ENCODE results near the gene ELL. TPM values are rescaled to one million over a fixed set of nuclear protein-coding genes. Genes with fewer than 3 reads are reported as not detected.

Gene ELL
- total RNA-seq, 1 experiment from 2014 or later: 21.0 TPM

DNA sequence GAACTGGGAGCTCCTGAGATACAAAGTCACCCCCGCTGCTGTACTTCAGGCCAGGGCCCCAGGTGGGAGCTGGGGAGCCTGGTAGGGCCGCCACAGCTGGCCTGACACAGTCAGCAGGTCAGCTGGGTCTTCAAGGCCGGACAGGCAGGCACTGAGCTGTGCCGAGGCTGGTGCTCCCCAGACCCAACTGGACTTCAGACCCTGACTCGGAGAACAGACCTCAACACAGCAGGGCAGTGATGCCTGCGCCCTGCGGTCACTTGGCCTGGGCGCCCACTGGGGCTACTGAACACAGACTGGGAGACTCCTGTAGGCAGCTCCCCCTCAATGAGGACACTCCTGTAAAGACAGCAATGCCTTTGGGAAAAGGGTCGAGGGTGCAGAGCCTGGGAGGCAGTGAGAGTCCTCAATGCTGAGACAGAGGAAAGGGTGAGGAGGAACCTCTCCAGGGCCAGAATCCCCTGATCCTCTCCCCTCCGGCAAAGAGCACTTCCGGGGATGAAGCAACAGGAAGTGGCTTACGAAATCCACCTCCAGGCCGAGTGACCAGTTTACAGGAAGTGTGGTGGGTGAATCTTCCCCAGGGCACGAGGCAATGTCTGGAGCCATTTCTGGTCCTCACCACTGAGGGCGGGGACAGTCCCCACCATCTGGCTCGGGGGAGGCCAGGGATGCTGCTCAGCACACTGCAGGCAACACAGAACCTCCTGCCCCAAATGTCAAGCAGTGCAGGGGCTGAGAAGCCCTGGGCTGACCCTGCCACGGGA is 43.1 kb downstream of the ELL start:
- Histone ChIP-seq H3K9me2 (replicated peaks; ENCODE audit: low read length) (no peaks in the 10 kb centered on the region), H3K9me3 (ENCODE audit: low read length) (no peaks in the 10 kb centered on the region), H3K4me2 (ENCODE audit: low read length) (0 out of 2 replicates have a peak overlapping the region, but pooled peaks have one; percentile 2), H4K20me1 (ENCODE audit: low read length) (peaks cover 17% of the 10 kb centered on the region; the same call in 1 of the 2 replicates), H3K27me3 (ENCODE audit: low read length) (no peaks in the 10 kb centered on the region), H3K4me1 (ENCODE audit: insufficient read depth, low read length) (peaks cover 17% of the 10 kb centered on the region), H3K79me2 (ENCODE audit: low read length) (peaks cover 97% of the 10 kb centered on the region), H3K36me3 (ENCODE audit: low read depth, low read length) (no peaks in the 10 kb centered on the region), H3K9ac (ENCODE audit: low read length) (no peak overlapping the region), H3K4me3 (ENCODE audit: low read length) (no peak overlapping the region), H3F3A (ENCODE audit: low read length, unreplicated experiment) (no peaks in the 10 kb centered on the region), H2AFZ (ENCODE audit: low read length) (no peak overlapping the region), H3K27ac (ENCODE audit: low read length) (peak overlapping the region; percentile 8; the same call in 1 of the 2 replicates)
- ChIA-PET POLR2A (ENCODE audit: unreplicated experiment) (no interaction called here), CTCF (no interaction called here)
- intact Hi-C loops (cut with micrococcal nuclease): no loop called here
- DNase-seq: peak; percentile 84
- BruUV-seq (replicated peaks): no TSS peak
- TF ChIP-seq, protein P1, sequence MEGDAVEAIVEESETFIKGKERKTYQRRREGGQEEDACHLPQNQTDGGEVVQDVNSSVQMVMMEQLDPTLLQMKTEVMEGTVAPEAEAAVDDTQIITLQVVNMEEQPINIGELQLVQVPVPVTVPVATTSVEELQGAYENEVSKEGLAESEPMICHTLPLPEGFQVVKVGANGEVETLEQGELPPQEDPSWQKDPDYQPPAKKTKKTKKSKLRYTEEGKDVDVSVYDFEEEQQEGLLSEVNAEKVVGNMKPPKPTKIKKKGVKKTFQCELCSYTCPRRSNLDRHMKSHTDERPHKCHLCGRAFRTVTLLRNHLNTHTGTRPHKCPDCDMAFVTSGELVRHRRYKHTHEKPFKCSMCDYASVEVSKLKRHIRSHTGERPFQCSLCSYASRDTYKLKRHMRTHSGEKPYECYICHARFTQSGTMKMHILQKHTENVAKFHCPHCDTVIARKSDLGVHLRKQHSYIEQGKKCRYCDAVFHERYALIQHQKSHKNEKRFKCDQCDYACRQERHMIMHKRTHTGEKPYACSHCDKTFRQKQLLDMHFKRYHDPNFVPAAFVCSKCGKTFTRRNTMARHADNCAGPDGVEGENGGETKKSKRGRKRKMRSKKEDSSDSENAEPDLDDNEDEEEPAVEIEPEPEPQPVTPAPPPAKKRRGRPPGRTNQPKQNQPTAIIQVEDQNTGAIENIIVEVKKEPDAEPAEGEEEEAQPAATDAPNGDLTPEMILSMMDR (conservative IDR thresholded peaks at IDR 0.05; ENCODE audit: low read depth, low read length): no peak
- TF ChIP-seq EZH2 (IDR thresholded peaks at IDR 0.05; ENCODE audit: low read length, unreplicated experiment) (no peak), EZH2phosphoT487 (IDR thresholded peaks at IDR 0.05; ENCODE audit: borderline replicate concordance, low read length) (no peak)
- ATAC-seq: peak; percentile 82

DNA sequence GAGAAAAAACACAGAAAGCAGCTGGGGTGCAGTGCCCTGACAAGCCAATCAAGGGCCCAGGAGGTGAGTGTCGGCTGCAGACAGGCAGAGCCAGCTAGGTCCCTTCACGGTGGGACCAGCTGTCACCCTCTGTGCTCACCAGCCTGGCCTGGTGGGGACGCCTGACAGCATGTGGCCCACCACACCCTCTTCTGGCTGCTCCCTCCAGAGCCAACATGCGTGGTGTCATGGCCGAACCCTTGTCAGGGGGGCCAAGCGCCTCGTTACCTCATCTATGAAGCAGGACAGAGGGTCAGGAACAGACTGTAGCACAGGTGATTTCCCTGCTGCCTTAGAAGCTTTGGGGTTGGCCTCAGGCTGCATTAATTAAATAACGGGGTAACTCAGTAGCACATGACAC is 43.9 kb downstream of the ELL start:
- no peak for ATAC-seq
- no TSS peak for BruUV-seq (replicated peaks)
- Histone ChIP-seq H3K27ac (ENCODE audit: low read length) (no peak overlapping the region), H3K9me3 (ENCODE audit: low read length) (no peaks in the 10 kb centered on the region), H3F3A (ENCODE audit: low read length, unreplicated experiment) (no peaks in the 10 kb centered on the region), H3K4me2 (ENCODE audit: low read length) (no peak overlapping the region), H2AFZ (ENCODE audit: low read length) (no peak overlapping the region), H3K4me1 (ENCODE audit: insufficient read depth, low read length) (peaks cover 17% of the 10 kb centered on the region), H3K36me3 (ENCODE audit: low read depth, low read length) (no peaks in the 10 kb centered on the region), H3K9me2 (replicated peaks; ENCODE audit: low read length) (no peaks in the 10 kb centered on the region), H3K4me3 (ENCODE audit: low read length) (no peak overlapping the region), H3K79me2 (ENCODE audit: low read length) (peaks cover 97% of the 10 kb centered on the region), H3K9ac (ENCODE audit: low read length) (no peak overlapping the region), H4K20me1 (ENCODE audit: low read length) (peaks cover 17% of the 10 kb centered on the region; the same call in 1 of the 2 replicates), H3K27me3 (ENCODE audit: low read length) (no peaks in the 10 kb centered on the region)
- TF ChIP-seq, protein P1 (conservative IDR thresholded peaks at IDR 0.05; ENCODE audit: low read depth, low read length): no peak
- TF ChIP-seq EZH2 (IDR thresholded peaks at IDR 0.05; ENCODE audit: low read length, unreplicated experiment) (no peak), EZH2phosphoT487 (IDR thresholded peaks at IDR 0.05; ENCODE audit: borderline replicate concordance, low read length) (no peak)
- intact Hi-C loops (cut with micrococcal nuclease): no loop called here
- CTCF ChIA-PET: no interaction called here
- POLR2A ChIA-PET (ENCODE audit: unreplicated experiment): no interaction called here
- no peak for DNase-seq

Measured in PC-3 (cell line).